Osteocyte (in vitro differentiated cells): ENCODE data around the gene MAP2K6. TPM values are rescaled to one million over a fixed set of nuclear protein-coding genes. Genes with fewer than 3 reads are reported as not detected.

Experiments
- DNase-seq: peaks from one replicate; pipeline ENCODE4 v3.0.0; 2021; ENCODE audit warnings: mixed read lengths; ENCODE audit not compliant: unreplicated experiment; ENCODE audit errors: extremely low spot score
- H3K27ac Mint-ChIP-seq: one replicate; pipeline ENCODE4 v1.8.0; 2021; ENCODE audit warnings: mild to moderate bottlenecking, mixed read lengths; ENCODE audit not compliant: unreplicated experiment
- H3K27me3 Mint-ChIP-seq: one replicate; pipeline ENCODE4 v1.8.0; 2021; ENCODE audit warnings: mixed read lengths; ENCODE audit not compliant: unreplicated experiment
- H3K36me3 Mint-ChIP-seq: one replicate; pipeline ENCODE4 v1.8.0; 2021; ENCODE audit warnings: mixed read lengths; ENCODE audit not compliant: unreplicated experiment
- H3K4me1 Mint-ChIP-seq: one replicate; pipeline ENCODE4 v1.8.0; 2021; ENCODE audit warnings: mixed read lengths; ENCODE audit not compliant: unreplicated experiment
- H3K4me3 Mint-ChIP-seq: one replicate; pipeline ENCODE4 v1.8.0; 2021; ENCODE audit warnings: mild to moderate bottlenecking, moderate library complexity, mixed read lengths; ENCODE audit not compliant: unreplicated experiment
- H3K9me3 Mint-ChIP-seq: one replicate; pipeline ENCODE4 v1.8.0; 2021; ENCODE audit warnings: mixed read lengths; ENCODE audit not compliant: unreplicated experiment
- CTCF ChIP-seq: fragments of 200-600 bp; sonication (generic); IDR thresholded peaks from 2 replicates; pipeline ENCODE4 v1.5.0; 2021; ENCODE audit warnings: antibody characterized with exemption, mild to moderate bottlenecking, moderate library complexity
- total RNA-seq: library from RNA; stranded (reverse); gene quantifications from 2 replicates; pipeline ENCODE4 v1.2.1, GENCODE V29; 2021

MAP2K6 gene
- total RNA-seq, 1 donor from 2014 or later: 2.8 TPM

- H3K36me3 Mint-ChIP-seq: no peaks in the 10 kb centered on the region
- H3K27ac Mint-ChIP-seq: no peak overlapping the region
- DNase-seq: no peak
- peaks cover 5% of the 10 kb centered on the region for H3K4me1 Mint-ChIP-seq
- no peaks in the 10 kb centered on the region for H3K27me3 Mint-ChIP-seq
- H3K9me3 Mint-ChIP-seq: no peaks in the 10 kb centered on the region
- no peak for TF ChIP-seq CTCF
- no peak overlapping the region for H3K4me3 Mint-ChIP-seq
Measured at GRCh38 chr17:69592692-69593350, 178.3 kb downstream of the MAP2K6 start.

- H3K27ac Mint-ChIP-seq: no peak overlapping the region
- DNase-seq: no peak
- H3K4me3 Mint-ChIP-seq: no peak overlapping the region
- H3K27me3 Mint-ChIP-seq: no peaks in the 10 kb centered on the region
- TF ChIP-seq CTCF: no peak
- H3K9me3 Mint-ChIP-seq: no peaks in the 10 kb centered on the region
- peaks cover 5% of the 10 kb centered on the region for H3K4me1 Mint-ChIP-seq
- H3K36me3 Mint-ChIP-seq: no peaks in the 10 kb centered on the region
Measured at GRCh38 chr17:69593351-69593715, 178.8 kb downstream of the MAP2K6 start.

- Mint-ChIP-seq H3K27ac (no peak overlapping the region), H3K9me3 (no peaks in the 10 kb centered on the region), H3K27me3 (no peaks in the 10 kb centered on the region), H3K36me3 (no peaks in the 10 kb centered on the region), H3K4me1 (peaks cover 6% of the 10 kb centered on the region), H3K4me3 (no peak overlapping the region)
- no peak for TF ChIP-seq CTCF
- no peak for DNase-seq
Measured at GRCh38 chr17:69593716-69594115, 179.2 kb downstream of the MAP2K6 start.

- no peak overlapping the region for H3K4me3 Mint-ChIP-seq
- no peak overlapping the region for H3K27ac Mint-ChIP-seq
- no peaks in the 10 kb centered on the region for H3K36me3 Mint-ChIP-seq
- H3K4me1 Mint-ChIP-seq: peaks cover 6% of the 10 kb centered on the region
- no peaks in the 10 kb centered on the region for H3K27me3 Mint-ChIP-seq
- DNase-seq: no peak
- TF ChIP-seq CTCF: no peak
- no peaks in the 10 kb centered on the region for H3K9me3 Mint-ChIP-seq
Measured at GRCh38 chr17:69594641-69595040, 180.1 kb downstream of the MAP2K6 start.

- Mint-ChIP-seq H3K9me3 (no peaks in the 10 kb centered on the region), H3K27me3 (no peaks in the 10 kb centered on the region), H3K4me1 (peaks cover 6% of the 10 kb centered on the region), H3K27ac (no peak overlapping the region), H3K4me3 (no peak overlapping the region), H3K36me3 (no peaks in the 10 kb centered on the region)
- DNase-seq: no peak
- no peak for TF ChIP-seq CTCF
Measured at GRCh38 chr17:69596141-69596540, 181.6 kb downstream of the MAP2K6 start.
